GF-D8 (cell line): Measurements from ENCODE around the gene PCED1B.
"Not testable (repeated sequence)": the region's sequence is repeated elsewhere in the genome, so short reads cannot be mapped to it uniquely, and the experiment has no call there.

Experiments used
- DNase-seq: peaks from one replicate; lab custom pipeline; 2025; lab: John Stamatoyannopoulos, UW

Gene PCED1B

DNA sequence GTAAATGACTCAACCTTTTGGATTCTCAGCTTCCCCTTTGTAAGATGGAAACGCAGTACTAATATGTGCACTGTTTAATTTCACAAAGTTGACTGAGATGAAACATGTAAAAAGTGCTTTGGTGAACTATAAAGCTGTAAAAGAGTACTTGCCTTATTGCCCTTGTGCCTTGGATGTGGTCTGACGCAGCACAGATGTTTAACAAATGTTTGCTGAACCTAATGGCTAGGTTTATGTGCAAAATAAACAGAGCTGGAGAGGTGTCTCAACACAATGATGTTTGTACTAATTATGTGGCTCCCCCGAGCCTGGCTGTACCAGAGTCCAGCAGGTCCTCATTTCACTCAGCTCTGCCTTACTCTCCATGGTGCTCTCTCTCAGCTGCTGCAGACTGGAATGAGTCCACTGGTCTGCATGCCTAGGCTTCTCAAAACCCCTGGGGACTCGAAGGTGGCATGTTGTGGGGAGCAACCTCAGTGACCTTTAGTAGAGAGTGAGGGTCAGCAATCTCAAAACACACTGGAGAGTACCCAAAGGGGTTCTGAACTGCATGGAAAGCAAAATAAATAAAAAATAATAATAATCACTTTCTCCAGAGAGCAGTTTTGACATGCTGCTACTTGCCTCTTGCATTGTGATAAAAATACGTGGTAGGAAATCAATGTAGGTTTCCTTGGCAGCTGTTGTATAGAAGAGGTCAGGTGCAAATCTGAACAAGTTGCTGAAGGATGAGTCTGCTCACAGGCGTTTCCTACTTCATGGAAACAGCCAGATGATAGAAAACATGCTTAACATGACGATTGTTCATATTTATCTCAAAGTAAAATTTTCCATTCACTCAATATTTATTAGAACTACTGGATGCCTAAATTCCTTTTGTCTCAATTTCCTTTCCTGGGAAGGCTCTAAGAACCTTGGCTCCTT is 8.9 kb downstream of the PCED1B start:
- DNase-seq, result no peak

DNA sequence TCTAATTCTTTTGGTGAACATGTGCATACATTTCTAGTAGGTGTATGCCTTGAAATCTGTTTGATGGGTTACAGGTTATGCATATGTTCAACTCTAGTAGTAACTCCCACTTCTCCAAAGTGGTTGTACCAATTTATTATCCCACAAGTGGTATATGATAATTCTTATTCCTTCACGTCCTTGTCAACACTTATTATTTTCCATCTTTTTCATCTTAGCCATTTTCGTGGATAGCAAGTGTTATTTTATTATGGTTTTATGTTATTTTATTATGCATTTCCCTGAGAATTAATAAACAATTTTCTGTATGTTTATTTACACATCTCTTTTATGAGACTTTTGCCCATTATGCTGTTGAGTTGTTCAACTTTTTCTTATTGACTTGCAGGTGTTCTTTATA is 11.6 kb downstream of the PCED1B start:
- DNase-seq, result no peak

DNA sequence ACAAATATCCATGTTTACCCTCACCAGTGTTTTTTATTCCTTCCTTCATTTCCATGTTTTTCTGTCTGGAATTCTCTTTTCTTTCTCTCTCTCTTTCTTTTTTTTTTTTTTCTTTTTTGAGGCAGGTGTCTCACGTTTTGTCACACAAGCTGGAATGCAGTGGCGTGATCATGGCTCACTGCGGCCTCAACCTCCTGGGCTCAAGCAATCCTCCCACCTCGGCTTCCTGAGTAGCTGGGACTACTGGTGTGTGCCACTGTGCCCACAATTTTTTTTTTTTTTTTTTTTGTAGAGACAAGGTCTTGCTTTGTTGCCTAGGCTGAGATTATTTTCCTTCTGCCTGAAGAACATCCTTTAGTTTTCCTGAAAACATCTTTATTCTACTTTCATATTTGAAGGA is 15.4 kb downstream of the PCED1B start:
- DNase-seq, result no peak

DNA sequence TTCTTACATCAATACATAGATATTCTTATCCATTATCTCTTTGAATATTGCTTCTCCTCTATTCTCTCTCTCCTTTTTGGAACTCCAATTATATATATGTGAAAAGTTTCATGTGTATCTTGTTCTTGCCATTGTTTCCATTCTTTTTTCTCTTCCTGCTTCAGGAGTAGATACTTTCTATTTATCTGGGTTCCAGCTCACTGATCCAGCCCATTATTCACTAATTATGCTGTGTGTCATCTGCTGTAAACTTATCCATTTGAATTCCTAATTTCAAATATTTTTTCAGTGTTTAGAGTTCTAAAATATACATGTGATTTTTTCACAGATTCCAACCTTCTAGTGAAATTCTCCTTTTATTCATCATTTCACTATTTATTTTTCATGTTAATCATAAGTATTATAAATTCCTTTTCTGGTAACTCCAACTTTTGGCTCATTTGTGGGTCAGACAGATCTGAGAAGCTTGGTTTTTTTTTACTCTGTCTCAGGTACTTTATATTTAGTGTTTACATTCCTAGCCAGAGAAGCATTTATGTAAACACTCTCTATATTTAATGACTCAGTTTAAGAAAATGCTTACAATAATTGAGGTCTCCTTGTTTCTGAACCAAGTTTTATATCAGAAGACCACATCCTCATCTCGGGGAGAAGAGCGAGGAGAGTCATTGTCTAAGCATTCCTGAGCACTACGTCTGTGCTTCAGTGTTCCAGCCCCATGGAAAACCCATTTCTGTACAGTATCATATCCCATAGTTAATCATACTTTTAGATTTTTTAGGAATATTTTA is 16.2 kb downstream of the PCED1B start:
- no peak for DNase-seq

DNA sequence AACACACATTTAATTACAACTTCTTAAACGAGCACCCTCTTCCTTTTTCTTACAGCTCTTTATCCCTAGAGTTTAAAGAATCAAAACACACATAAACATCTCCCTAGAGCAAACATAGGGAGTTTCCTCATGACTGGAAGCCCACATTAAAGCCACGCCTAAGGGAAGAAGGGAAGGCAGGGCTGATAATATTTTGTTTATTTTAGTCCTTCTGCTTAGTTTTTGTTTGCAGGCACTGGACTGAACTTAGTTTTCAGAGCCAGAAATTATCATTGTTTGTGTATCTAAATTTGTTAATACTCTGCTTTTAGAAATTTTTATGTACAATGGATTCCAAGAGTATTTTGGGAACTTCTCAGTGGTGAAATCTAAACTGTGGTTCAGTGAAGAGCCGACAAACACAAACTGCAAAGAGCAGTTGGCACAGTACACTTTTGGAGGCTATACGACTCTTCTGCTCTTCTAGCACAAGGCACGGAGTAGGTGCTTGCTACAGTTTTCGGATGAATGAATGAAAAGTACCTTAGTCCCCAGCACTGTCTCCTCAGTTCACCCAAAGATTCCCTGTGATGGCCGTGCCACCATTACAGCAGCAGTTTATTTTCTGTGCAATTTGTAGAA is 18.0 kb downstream of the PCED1B start:
- DNase-seq, result no peak

DNA sequence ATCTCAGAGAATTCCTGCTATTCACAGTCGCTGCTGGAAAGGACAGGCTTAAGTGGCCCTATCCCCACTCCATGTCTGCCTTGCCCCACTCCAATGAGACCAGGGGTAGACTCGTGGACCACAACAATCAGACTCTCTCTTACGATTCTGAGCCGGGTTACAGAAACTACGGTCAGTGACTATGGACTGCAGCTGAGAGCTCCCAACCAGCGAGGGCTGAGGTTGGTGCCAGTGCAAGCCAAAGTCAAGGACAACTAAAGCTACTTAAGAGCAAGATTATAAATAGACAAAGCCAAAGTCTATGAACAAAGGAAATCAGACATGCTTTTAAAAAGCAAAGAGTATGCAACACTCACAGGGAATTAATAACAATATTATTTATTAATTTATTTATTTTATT is 18.7 kb downstream of the PCED1B start:
- DNase-seq, result no peak

DNA sequence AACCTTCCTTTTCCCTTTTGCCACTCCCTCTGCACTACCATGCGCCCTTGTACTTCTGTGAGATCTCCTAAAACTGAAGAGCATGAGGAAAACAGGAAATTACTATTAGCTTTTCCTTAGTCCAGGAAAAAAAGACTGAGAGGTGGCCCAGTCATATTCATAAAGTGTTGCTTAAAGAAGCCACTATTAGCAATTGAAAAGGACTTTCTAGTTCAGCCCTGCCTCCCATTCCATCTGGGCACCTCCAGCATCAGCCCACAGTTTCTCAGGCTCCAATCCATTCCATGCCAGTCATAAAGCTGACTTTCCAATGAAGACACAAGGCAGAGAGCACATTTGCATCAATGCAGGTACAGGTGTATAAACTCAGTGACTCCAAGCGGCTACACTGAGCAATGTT is 20.2 kb downstream of the PCED1B start:
- DNase-seq, result no peak

DNA sequence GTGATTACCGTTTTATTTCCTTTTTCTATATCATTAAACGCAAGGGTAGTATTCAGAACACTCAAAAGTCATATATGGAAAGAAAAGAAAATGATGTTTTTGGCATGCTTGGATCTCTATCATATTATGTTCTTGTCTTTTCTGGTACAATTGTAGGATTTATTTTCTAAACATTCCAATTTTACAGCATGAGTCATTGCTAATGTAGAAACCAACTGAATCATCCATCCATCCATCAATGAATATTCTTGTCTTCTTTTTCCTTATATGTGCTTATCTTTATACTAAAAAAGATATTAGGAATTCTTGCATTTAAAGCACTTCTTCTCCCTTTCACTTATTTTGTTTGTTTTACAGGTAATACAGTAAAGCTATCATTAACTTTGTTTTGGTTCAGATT is 20.7 kb downstream of the PCED1B start:
- DNase-seq, result no peak

DNA sequence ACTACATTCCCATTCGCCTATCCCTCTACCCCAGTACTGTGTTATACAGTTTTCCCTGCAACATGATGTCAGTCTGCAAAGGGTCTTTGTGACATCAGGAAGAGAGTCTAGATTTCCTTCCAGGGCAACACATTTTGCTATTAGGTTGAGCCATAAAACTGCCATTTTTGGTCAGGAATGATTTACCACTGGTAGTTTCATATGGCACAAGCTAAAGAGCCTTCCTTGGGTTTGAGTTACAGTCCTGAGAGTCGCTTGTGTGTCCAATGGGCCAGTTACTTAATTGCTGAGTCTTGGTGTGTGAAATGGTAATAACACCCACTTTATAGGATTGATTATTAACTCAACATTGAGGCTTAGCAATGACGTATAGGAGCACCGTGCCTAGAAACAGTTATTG is 23.0 kb downstream of the PCED1B start:
- DNase-seq, result no peak

DNA sequence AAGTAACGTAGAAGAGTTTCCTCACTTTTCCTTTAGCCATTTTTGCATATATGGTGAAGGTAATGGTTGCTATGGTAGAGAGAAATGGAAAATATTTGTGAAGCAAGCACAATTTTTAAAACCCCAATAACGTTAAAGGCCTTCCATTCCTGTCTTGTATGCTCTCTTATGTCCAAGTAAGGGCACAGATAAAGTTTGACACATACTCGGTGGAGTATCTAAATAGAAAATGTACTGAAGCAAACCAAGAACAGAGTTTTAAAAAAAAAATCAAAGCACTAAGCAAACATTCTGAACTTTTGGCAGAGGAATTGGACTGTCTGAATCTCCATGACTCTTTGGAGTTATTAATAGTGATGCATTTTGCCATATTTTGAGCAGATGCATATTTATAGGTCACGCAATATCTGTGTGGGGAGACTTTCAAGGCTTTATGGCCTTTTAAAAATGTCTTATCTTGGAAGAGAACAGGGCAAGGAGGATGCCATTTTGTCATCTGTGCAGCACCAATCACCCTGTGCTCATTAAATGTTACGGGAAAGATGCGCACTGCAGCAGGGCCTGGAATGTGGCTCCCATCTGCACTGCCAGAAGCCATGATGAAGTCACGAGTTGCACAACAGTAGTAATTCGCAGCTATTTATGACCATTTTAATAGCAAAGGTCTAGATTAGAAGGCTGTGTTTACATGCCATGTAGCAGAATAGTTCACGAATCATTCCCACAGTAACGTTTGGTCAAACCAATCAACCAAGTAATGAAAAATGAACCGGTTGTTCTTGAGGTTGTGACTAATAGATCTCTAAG is 23.6 kb downstream of the PCED1B start:
- DNase-seq, result no peak

DNA sequence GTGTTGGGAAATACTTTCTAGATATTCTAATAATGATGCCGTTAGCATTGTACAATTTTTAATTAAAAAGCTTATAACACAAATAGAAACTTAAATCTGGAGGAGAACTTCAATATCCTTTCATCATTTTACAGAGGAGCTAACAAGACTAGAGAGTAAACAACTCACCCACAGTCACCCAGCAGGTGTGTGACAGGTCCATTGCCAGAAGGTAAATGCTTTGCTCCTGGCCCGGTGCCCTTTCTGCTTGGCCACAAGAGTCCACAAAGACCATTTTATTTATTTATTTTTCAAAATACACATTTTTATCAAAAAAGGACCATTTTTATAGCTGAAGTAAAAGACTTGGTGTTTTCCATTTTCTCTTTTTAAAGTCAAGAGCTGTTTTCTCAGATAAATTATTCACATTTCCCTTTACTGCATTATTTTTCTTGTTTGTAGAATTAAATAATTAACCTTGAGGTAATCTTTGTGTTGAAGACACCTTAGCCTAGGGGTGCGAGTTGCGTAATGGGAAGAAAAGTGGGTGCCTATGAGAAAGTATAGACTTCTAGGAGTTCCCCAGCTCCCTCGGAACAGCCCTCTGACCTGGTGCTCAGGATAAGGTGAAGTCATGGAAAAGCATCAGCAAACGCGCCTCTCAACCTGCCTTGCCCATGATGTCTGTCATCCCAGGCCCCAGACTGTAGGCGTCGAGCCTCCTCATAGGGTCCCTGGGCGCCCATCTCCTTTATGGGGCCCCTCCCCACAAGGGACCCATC is 26.7 kb downstream of the PCED1B start:
- DNase-seq, result no peak

DNA sequence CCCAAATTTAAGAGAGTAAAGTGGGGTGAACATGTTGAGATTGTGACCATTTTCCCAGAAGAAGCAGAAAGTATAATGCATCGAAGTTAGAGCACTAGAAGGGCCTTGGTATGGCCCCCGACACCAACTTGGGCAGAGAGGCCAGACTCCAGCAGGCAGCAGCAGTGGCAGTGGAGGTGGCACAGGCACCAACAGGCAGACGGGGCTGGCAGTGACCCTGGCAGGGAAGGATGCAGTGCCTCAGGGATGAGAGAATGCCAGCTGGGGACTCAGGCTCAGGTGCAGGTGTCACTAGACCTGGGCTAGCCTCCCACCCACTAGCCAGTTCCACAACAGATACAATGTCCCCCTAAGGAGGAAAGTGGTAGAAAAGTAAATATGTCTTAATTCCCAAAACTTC is 28.0 kb downstream of the PCED1B start:
- DNase-seq, result no peak

DNA sequence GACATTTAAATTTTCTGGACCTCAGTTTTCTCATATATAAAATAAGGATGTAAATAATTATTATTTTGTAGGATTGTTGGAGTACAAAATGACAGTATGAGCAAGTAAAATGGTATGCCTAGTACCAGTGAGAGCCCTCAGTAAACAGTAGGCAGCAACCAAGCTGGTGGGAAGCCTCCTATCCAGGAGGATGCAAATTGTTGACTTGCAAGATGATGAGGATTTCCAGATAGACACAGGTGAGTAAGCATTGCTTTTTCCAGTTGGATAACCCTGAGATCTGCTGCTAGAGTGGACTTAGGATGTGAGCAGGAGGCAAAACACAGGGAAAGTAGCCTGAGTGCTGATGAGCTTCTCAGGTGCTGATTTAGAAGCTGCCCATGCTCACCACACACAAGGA is 28.5 kb downstream of the PCED1B start:
- DNase-seq, result no peak

DNA sequence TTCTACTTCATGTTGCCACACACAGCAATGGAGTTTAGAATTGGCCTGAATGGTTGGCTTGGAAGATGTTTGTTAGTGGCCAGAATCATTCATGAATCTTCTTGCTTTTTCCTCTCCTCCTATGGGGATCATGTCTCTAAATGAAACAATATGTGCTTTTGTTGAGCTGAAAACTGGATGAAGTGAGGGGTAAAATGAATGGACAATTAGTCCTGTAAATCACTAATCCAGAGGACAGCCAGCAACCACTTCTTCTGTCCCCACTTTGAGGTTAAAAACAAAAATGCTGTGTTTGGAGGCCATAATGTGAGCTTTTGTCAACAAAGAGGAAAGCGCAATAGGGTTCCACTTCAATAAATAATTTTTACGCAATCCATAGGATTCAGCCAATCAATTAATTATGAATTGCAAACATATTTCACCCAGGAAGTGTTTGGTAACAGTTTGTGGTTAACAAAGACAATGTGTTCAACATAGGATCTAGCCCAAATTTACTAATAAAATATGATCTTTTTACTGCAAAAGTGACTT is 30.7 kb downstream of the PCED1B start:
- DNase-seq, result no peak

DNA sequence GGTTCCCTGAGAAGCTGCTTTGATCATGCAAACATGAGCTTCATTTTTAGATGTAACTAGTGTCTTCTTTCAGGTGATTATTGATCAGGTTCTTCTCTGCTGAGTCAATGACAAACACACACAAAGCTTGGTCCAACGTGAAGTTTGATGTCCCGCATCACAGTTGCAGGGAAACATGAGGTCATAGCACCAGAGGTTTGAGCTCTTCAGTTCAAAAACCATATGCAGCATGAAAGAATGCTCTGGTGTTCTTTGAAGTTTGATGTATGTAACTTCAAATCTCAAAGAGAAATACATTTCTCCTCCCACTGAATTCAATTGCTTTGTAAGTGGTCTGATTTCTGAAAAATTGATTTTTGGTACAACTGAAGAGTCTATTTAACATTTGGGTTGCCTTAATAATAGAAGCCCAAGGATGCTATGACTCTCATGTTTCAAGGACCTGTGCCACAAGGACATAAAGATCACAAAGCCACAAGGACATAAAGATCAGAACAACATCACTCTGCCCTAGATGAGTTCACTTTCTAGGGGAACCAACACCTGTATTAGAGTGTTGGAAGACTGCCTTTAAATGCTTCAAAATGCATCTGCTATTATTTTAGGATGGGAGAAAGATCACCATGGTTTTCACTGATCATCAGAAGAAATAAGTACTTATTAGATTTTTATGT is 31.4 kb downstream of the PCED1B start:
- no peak for DNase-seq

DNA sequence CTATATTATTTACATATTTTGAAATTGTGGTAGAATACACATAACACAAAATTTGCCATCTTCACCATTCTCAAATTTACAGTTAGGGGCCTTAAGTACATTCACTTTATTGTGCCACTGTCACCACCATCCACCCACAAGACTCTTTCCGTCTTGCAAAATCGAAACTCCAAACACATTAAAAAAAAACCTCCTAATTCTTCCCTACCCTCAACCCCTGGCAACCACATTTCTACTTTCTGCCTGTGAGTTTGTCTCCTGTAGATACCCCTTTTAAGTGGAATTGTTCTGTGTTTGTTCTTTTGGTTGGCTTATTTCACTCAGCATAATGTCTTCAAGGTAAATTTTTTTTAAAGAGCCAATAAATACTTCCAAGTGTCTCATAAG is 32.0 kb downstream of the PCED1B start:
- no peak for DNase-seq

DNA sequence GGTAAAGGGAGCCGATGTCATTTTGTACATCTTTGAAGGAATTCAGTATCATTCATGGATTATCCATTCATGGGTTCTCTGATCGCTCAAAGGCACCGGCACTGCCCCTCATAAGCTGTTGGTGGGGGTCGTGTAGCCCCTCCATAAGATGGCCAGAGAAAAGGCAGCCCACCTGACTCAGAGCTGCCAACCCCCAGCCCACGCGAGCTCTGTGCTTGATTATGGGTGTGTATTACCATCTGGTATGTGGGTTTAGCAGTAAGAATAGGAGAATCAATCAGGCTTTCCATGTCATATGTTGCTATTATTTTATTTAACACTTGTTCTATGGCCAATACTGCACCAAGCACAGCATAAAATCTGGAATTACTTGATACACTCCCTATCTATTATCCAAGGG is 32.4 kb downstream of the PCED1B start:
- no peak for DNase-seq

DNA sequence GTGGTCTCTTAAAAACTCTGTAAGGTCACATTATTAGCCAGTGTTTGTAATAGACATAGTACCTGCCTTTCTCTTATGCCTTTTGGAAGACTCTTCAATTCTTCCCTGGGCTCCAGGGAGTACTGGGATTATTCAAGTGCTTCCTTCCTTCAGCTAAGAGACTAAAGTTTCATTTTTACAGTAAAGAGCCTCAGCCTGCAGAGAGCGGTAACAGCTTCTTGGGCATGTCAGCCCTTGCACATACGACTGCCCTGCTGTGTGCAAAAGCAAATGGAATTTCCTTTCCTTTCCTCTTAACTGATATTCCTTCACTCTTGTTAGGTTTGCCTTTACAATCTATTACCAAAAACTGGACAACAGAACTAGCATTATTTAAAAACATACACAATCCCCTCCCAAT is 33.3 kb downstream of the PCED1B start:
- DNase-seq, result no peak

DNA sequence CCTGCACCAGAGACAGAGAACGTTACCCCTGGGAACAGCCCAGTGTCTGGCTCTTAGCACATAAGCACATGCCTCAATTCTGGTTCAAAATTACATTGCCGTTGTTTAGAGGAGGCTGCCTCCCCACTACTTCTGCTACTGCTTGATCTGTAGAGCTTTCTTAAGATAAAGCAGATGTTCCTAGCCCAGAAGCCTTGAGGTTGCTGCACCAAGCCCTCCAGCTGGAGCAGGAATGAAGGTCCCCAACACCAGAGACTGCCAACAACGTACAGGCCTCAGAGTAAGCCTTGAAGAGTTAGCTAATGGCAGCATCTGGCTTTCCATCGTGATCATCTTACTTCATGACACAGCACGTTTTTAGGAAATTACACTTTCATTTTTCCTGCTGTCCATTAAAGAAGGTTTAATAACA is 35.1 kb downstream of the PCED1B start:
- DNase-seq, result no peak

DNA sequence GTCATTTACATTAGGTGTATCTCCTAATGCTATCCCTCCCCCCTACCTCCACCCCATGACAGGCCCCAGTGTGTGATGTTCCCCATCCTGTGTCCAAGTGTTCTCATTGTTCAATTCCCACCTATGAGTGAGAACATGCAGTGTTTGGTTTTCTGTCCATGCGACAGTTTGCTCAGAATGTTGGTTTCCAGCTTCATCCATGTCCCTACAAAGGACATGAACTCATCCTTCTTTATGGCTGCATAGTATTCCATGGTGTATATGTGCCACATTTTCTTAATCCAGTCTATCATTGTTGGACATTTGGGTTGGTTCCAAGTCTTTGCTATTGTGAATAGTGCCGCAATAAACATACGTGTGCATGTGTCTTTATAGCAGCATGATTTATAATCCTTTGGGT is 37.9 kb downstream of the PCED1B start:
- not testable (repeated sequence) for DNase-seq
